ENCODE data around the gene HCRT.
"Not testable (repeated sequence)": the region's sequence is repeated elsewhere in the genome, so short reads cannot be mapped to it uniquely, and the experiment has no call there.

Gene HCRT

GRCh38 chr17:42184713-42185620 is at the start of gene HCRT:
Gene HCRT, minus strand, starts transcription at chr17:42185452. Its CDS starts 87 bp downstream, at chr17:42185365.
- intact Hi-C loops (cut with micrococcal nuclease): loop anchor here (2.0 to 5.0 kb wide), 2 partner anchors 14 to 168 kb away; partner anchors contain the start of gene DNAJC7
- H3K27me3 Mint-ChIP-seq: peaks cover 20% of the 10 kb centered on the region
- H3K4me1 Mint-ChIP-seq (ENCODE audit: low read depth): peaks cover 95% of the 10 kb centered on the region
- peak within 1 kb of the TSS; percentile 81 for H3K4me3 Mint-ChIP-seq
- no peaks in the 10 kb centered on the region for H3K9me3 Mint-ChIP-seq
- H3K36me3 Mint-ChIP-seq (ENCODE audit: low read depth): peaks cover 13% of the 10 kb centered on the region
- peak within 1 kb of the TSS; percentile 96 for H3K27ac Mint-ChIP-seq

GRCh38 chr17:42233994-42234393 is 48.7 kb upstream of the HCRT start:
- Mint-ChIP-seq H3K9me3 (no peaks in the 10 kb centered on the region), H3K4me1 (ENCODE audit: low read depth) (no peaks in the 10 kb centered on the region), H3K36me3 (ENCODE audit: low read depth) (peaks cover 6% of the 10 kb centered on the region), H3K4me3 (no peak overlapping the region), H3K27me3 (no peaks in the 10 kb centered on the region), H3K27ac (no peak overlapping the region)
- intact Hi-C loops (cut with micrococcal nuclease): no loop called here

- intact Hi-C loops (cut with micrococcal nuclease): no loop called here
- Mint-ChIP-seq H3K9me3 (no peaks in the 10 kb centered on the region), H3K36me3 (ENCODE audit: low read depth) (peaks cover 12% of the 10 kb centered on the region), H3K27ac (no peak overlapping the region), H3K4me1 (ENCODE audit: low read depth) (peaks cover 6% of the 10 kb centered on the region), H3K4me3 (no peak overlapping the region), H3K27me3 (no peaks in the 10 kb centered on the region)
These were observed 47.9 kb upstream of the HCRT start for GRCh38 chr17:42233156-42233555.

- intact Hi-C loops (cut with micrococcal nuclease): no loop called here
- Mint-ChIP-seq H3K27ac (no peak overlapping the region), H3K27me3 (no peaks in the 10 kb centered on the region), H3K36me3 (ENCODE audit: low read depth) (peaks cover 17% of the 10 kb centered on the region), H3K9me3 (no peaks in the 10 kb centered on the region), H3K4me1 (ENCODE audit: low read depth) (peaks cover 7% of the 10 kb centered on the region), H3K4me3 (no peak overlapping the region)
These were observed 45.0 kb upstream of the HCRT start for GRCh38 chr17:42230225-42230624.

GRCh38 chr17:42227849-42228700 is 42.8 kb upstream of the HCRT start:
- Mint-ChIP-seq H3K9me3 (no peaks in the 10 kb centered on the region), H3K27ac (peak overlapping the region; percentile 15), H3K4me1 (ENCODE audit: low read depth) (peaks cover 7% of the 10 kb centered on the region), H3K27me3 (no peaks in the 10 kb centered on the region), H3K36me3 (ENCODE audit: low read depth) (peaks cover 37% of the 10 kb centered on the region), H3K4me3 (no peak overlapping the region)
- intact Hi-C loops (cut with micrococcal nuclease): loop anchor here (10.0 kb wide), 2 partner anchors 47 to 177 kb away; partner anchors contain the start of gene STAT5B

GRCh38 chr17:42225646-42226045 is 40.4 kb upstream of the HCRT start:
- intact Hi-C loops (cut with micrococcal nuclease): loop anchor here (10.0 kb wide), 2 partner anchors 49 to 179 kb away; partner anchors contain the start of gene STAT5B
- peaks cover 58% of the 10 kb centered on the region for H3K36me3 Mint-ChIP-seq (ENCODE audit: low read depth)
- peaks cover 7% of the 10 kb centered on the region for H3K4me1 Mint-ChIP-seq (ENCODE audit: low read depth)
- H3K9me3 Mint-ChIP-seq: no peaks in the 10 kb centered on the region
- no peak overlapping the region for H3K4me3 Mint-ChIP-seq
- H3K27me3 Mint-ChIP-seq: no peaks in the 10 kb centered on the region
- no peak overlapping the region for H3K27ac Mint-ChIP-seq

DNA sequence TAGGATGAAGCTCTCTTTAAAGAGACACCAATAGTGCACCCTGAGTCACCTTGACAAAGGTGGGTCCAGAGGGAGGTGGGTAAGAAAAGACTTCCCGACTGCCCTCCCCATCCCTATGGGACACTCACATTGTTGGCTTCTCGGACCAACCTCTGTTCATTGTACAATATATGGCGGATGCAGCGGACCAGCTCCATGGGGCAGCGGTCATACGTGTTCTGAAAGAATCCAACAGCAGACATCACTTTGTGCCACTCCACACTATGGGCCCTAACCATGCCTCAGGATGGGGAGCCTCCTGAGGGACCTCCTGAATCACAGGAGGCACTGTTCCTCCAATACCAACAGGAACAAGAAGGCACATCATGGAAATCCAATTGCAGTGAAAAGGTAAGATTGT is 39.4 kb upstream of the HCRT start:
- Mint-ChIP-seq H3K27ac (no peak overlapping the region), H3K4me3 (no peak overlapping the region), H3K9me3 (no peaks in the 10 kb centered on the region), H3K36me3 (ENCODE audit: low read depth) (peaks cover 67% of the 10 kb centered on the region), H3K4me1 (ENCODE audit: low read depth) (peaks cover 7% of the 10 kb centered on the region), H3K27me3 (no peaks in the 10 kb centered on the region)
- intact Hi-C loops (cut with micrococcal nuclease): loop anchor here (10.0 kb wide), 2 partner anchors 50 to 180 kb away; partner anchors contain the start of gene STAT5B

DNA sequence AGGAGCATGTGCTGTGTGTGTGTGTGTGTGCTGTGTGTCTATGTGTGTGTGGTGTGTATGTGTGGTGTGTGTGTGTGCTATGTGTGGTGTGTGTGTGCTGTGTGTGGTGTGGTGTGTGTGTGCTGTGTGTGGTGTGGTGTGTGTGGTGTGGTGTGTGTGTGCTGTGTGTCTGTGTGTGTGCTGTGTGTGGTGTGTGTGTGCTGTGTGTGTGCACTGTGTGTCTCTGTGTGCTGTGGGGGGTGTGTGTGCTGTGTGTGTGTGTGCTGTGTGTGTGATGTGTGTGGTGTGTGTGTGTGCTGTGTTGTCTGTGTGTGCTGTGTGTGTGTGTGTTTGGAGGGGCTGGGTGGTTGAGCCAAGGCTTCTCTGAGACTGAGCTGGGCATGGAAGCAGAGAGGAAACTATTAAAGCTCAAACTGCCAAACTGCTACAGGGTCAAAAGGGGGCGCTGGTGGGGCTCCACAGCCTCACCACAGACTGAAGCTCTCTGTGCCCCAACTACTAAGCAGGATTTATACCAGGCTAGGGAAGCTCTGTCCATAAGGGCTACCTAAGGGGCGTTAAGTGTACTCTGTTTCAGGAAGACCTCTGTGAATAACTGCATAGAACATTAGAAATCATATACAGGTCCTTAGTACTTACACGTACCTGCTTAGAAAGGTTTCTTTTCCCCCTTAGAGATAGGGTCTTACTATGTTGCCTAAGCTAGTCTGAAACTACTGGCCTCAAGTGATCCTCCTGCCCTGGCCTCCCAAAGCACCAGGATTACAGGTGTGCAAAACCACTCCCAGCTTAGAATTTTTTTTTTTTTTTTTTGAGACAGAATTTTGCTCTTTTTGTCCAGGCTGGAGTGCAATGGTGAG is 36.9 kb upstream of the HCRT start:
- Mint-ChIP-seq H3K27me3 (no peaks in the 10 kb centered on the region), H3K36me3 (ENCODE audit: low read depth) (peaks cover 83% of the 10 kb centered on the region), H3K4me3 (no peak overlapping the region), H3K4me1 (ENCODE audit: low read depth) (no peaks in the 10 kb centered on the region), H3K9me3 (no peaks in the 10 kb centered on the region), H3K27ac (peak overlapping the region; percentile 43)
- intact Hi-C loops (cut with micrococcal nuclease): loop anchor here (10.0 kb wide), 2 partner anchors 53 to 183 kb away; partner anchors contain the start of gene STAT5B

DNA sequence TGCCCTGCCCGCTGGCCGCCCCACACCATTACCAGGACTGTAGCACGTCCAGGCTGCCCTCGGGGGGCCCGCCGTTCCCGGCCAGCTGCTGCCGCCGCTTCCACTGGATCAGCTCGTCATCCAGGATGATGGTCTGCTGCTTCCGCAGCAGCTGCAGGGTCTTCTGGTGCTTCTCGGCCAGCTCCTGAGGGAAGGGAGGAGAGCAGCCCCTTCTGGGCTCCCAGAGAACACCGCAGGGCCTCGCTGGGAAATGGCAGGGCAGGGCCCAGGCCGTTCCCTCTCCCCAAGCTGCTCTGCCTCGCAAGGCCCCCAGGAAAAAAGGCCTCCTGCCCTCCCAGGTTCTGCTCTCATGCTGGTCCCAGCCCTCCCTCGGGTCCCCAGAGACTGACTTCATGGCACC is 34.0 kb upstream of the HCRT start:
- H3K9me3 Mint-ChIP-seq; H3K4me1 Mint-ChIP-seq (ENCODE audit: low read depth); H3K4me3 Mint-ChIP-seq; H3K27me3 Mint-ChIP-seq; intact Hi-C loops (cut with micrococcal nuclease); H3K27ac Mint-ChIP-seq: not testable (repeated sequence)
- peaks cover 95% of the 10 kb centered on the region for H3K36me3 Mint-ChIP-seq (ENCODE audit: low read depth)

DNA sequence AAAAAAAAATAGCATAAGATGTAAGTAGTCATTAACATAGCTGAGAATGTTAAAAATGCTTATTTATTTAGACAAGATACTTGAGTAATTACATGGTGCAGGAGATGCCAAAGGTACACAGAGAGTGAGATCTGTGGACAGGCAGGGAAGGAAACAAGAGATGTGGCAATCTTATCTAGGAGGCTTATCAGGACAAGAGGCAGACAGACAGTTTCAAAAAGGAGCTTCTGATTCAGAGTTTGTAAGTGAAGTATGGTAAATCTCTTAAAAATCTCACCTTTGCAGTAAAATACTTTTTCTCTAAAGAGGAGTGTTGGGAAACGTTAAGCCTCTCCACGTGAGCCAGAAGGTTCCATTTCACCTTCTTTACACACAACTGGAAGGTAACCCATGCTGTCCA is 28.9 kb upstream of the HCRT start:
- no peaks in the 10 kb centered on the region for H3K4me1 Mint-ChIP-seq (ENCODE audit: low read depth)
- no peaks in the 10 kb centered on the region for H3K9me3 Mint-ChIP-seq
- peaks cover 100% of the 10 kb centered on the region for H3K36me3 Mint-ChIP-seq (ENCODE audit: low read depth)
- H3K27me3 Mint-ChIP-seq: no peaks in the 10 kb centered on the region
- H3K4me3 Mint-ChIP-seq: no peak overlapping the region
- no peak overlapping the region for H3K27ac Mint-ChIP-seq
- intact Hi-C loops (cut with micrococcal nuclease): no loop called here

DNA sequence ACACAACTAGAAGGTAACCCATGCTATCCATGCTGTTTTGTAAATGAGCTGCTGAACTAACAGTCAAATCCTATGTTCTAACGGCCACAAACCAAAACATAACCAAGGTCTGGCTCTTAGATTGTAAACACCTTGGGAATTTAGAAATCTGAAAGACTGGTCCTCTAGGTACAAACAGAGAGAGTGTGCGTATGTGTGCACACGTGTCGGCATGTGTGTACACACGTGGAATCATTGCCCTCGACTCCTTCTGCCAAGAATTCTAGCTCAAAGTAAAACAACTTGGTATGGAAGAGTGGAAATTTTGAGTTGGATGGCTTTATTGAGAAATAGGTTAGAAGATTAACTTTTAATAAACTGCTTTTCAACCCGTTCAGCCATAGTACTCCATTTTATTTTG is 27.1 kb upstream of the HCRT start:
- H3K4me1 Mint-ChIP-seq (ENCODE audit: low read depth): no peaks in the 10 kb centered on the region
- no peak overlapping the region for H3K27ac Mint-ChIP-seq
- H3K27me3 Mint-ChIP-seq: no peaks in the 10 kb centered on the region
- intact Hi-C loops (cut with micrococcal nuclease): no loop called here
- no peaks in the 10 kb centered on the region for H3K9me3 Mint-ChIP-seq
- H3K36me3 Mint-ChIP-seq (ENCODE audit: low read depth): peaks cover 100% of the 10 kb centered on the region
- H3K4me3 Mint-ChIP-seq: no peak overlapping the region

DNA sequence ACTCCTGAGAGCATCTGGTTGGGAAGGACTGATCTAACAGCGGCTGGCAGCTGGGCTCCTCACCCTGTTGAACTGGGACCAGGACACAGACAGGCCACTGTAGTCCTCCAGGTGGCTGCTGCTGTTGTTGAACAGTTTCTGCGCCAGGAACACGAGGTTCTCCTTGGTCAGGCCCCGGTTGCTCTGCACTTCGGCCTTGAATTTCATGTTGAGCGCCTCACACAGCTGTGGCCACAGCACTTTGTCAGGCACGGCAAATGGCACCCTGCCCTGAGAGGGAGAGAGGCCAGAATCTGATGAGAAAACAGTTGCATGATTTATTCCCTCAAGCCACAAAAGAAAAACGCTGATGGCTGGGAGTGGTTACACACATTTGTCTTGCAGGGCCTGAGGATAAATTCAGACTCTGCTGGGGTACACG is 26.7 kb upstream of the HCRT start:
- H3K27ac Mint-ChIP-seq; H3K9me3 Mint-ChIP-seq; intact Hi-C loops (cut with micrococcal nuclease); H3K4me3 Mint-ChIP-seq; H3K27me3 Mint-ChIP-seq; H3K4me1 Mint-ChIP-seq (ENCODE audit: low read depth): not testable (repeated sequence)
- H3K36me3 Mint-ChIP-seq (ENCODE audit: low read depth): peaks cover 100% of the 10 kb centered on the region

- H3K9me3 Mint-ChIP-seq: no peaks in the 10 kb centered on the region
- H3K36me3 Mint-ChIP-seq (ENCODE audit: low read depth): peaks cover 99% of the 10 kb centered on the region
- H3K27me3 Mint-ChIP-seq: no peaks in the 10 kb centered on the region
- H3K27ac Mint-ChIP-seq: no peak overlapping the region
- H3K4me1 Mint-ChIP-seq (ENCODE audit: low read depth): peaks cover 5% of the 10 kb centered on the region
- intact Hi-C loops (cut with micrococcal nuclease): no loop called here
- H3K4me3 Mint-ChIP-seq: no peak overlapping the region
These were observed 24.8 kb upstream of the HCRT start for GRCh38 chr17:42210046-42210445.
